Activated naive CD4-positive, alpha-beta T cell treated with anti-CD3 and anti-CD28 coated beads, Interleukin-2, amount 50 U/mL, for 24 hours (primary cell): ENCODE results near the gene RHBG.

Experiments
- H3K27ac Mint-ChIP-seq: one replicate; pipeline ENCODE4 v1.8.0; 2021; ENCODE audit warnings: mild to moderate bottlenecking, mixed read lengths
- H3K27me3 Mint-ChIP-seq: one replicate; pipeline ENCODE4 v1.8.0; 2021; ENCODE audit warnings: mixed read lengths
- H3K36me3 Mint-ChIP-seq: one replicate; pipeline ENCODE4 v1.8.0; 2021; ENCODE audit warnings: mixed read lengths
- H3K4me1 Mint-ChIP-seq: one replicate; pipeline ENCODE4 v1.8.0; 2021; ENCODE audit warnings: mixed read lengths
- H3K4me3 Mint-ChIP-seq: one replicate; pipeline ENCODE4 v1.8.0; 2021; ENCODE audit warnings: mild to moderate bottlenecking, mixed read lengths
- H3K9me3 Mint-ChIP-seq: one replicate; pipeline ENCODE4 v1.8.0; 2021; ENCODE audit warnings: mixed read lengths

Gene RHBG

GRCh38 chr1:156433602-156434001, 64.6 kb downstream of the RHBG start:
- Mint-ChIP-seq H3K4me3 (no peak overlapping the region), H3K36me3 (no peaks in the 10 kb centered on the region), H3K27me3 (peaks cover 66% of the 10 kb centered on the region), H3K9me3 (no peaks in the 10 kb centered on the region), H3K4me1 (peaks cover 28% of the 10 kb centered on the region), H3K27ac (no peak overlapping the region)
